HepG2 (cell line): ENCODE measurements around the gene LRP10. TPM values are rescaled to one million over a fixed set of nuclear protein-coding genes. Genes with fewer than 3 reads are reported as not detected.

Experiments
- ATAC-seq: fragments of 200-7000 bp; cut with Tn5 transposase; 3 replicates; pipeline ENCODE4 v1.9.1; 2020; ENCODE audit warnings: mild to moderate bottlenecking, moderate library complexity
- BruUV-seq: library from RNA; stranded (reverse); fragments of 400-500 nt; replicated peaks from 2 replicates; lab custom pipeline; 2021; lab: Mats Ljungman, UMichigan
- CTCF ChIA-PET: fragments of 300-600 bp; formaldehyde crosslinking; extraction: SDS; loops from one replicate; lab custom pipeline; 2021; ENCODE audit warnings: low total read pairs, inconsistent platforms, low intra/inter-chr PET ratio; lab: Yijun Ruan, JAX
- POLR2A ChIA-PET: fragments of 350-600 bp; sonication (Branson Sonifier 250); formaldehyde crosslinking; loops from one replicate; lab custom pipeline; 2020; ENCODE audit warnings: antibody characterized with exemption, inconsistent platforms; lab: Yijun Ruan, JAX
- DNase-seq: peaks from one replicate; pipeline ENCODE4 v3.0.0-alpha.2; 2015; ENCODE audit warnings: low spot score
- FAIRE-seq: peaks from 3 replicates; lab custom pipeline; 2011; peaks lifted over from hg19 to GRCh38; lab: Jason Lieb, UNC
- H2AFZ ChIP-seq: one replicate; pipeline ENCODE4 v1.6.1; 2011; ENCODE audit warnings: low read length, inconsistent platforms
- H3K27ac ChIP-seq: fragments of 300-600 bp; 3 replicates; pipeline ENCODE4 v1.8.0; 2011; ENCODE audit warnings: mixed run types, mild to moderate bottlenecking, mixed read lengths, low read length, inconsistent platforms; ENCODE audit not compliant: insufficient read depth; ENCODE audit errors: extremely low read length
- H3K27me3 ChIP-seq, 2 experiments: fragments of 200-600 bp in 1 of 2; 2 replicates in 1 of 2; 3 replicates in 1 of 2; pipeline versions ENCODE4 v1.6.0 to v1.8.0; 2011; ENCODE audit warnings: low read length in 2 of 2, mild to moderate bottlenecking in 2 of 2, moderate library complexity in 2 of 2, inconsistent platforms in 1 of 2; ENCODE audit not compliant: insufficient read depth in 2 of 2, control insufficient read depth in 1 of 2
- H3K36me3 ChIP-seq, 2 experiments: fragments of 200-600 bp in 1 of 2; replicated peaks in 1 of 2; 2 replicates in 1 of 2; 3 replicates in 1 of 2; pipeline versions ENCODE4 v1.5.1 to v1.8.0; 2011; ENCODE audit warnings: low read length in 2 of 2, inconsistent platforms in 1 of 2; ENCODE audit not compliant: insufficient read depth in 2 of 2, control insufficient read depth in 1 of 2
- H3K4me1 ChIP-seq: 2 replicates; pipeline ENCODE4 v1.5.1; 2012; ENCODE audit warnings: low read length, inconsistent platforms; ENCODE audit not compliant: insufficient read depth
- H3K4me2 ChIP-seq: 2 replicates; pipeline ENCODE4 v1.6.0; 2011; ENCODE audit warnings: low read depth, low read length, inconsistent platforms
- H3K4me3 ChIP-seq, 3 experiments: fragments of 200-600 bp in 1 of 3; sonication (generic), shearing (Covaris generic) in 1 of 3; replicated peaks in 1 of 3; 2 replicates each; pipeline ENCODE4 v1.5.1; 2011 to 2016; ENCODE audit warnings: low read length in 3 of 3, inconsistent platforms in 2 of 3, low read depth in 2 of 3, mild to moderate bottlenecking in 2 of 3, control low read depth in 1 of 3, mixed read lengths in 1 of 3; ENCODE audit not compliant: insufficient read depth in 1 of 3
- H3K79me2 ChIP-seq: one replicate; pipeline ENCODE4 v1.6.1; 2011; ENCODE audit warnings: low read length, inconsistent platforms; ENCODE audit not compliant: insufficient read depth
- H3K9ac ChIP-seq: 2 replicates; pipeline ENCODE4 v1.6.0; 2011; ENCODE audit warnings: mild to moderate bottlenecking, low read depth, low read length, inconsistent platforms; ENCODE audit not compliant: insufficient read depth
- H3K9me3 ChIP-seq: 2 replicates; pipeline ENCODE4 v1.5.1; 2012; ENCODE audit warnings: mild to moderate bottlenecking, low read length
- H4K20me1 ChIP-seq: 2 replicates; pipeline ENCODE4 v1.6.0; 2011; ENCODE audit warnings: inconsistent platforms, mild to moderate bottlenecking, low read length, moderate library complexity; ENCODE audit not compliant: insufficient read depth
- BRD4 ChIP-seq: sonication (generic); formaldehyde crosslinking; IDR thresholded peaks from 2 replicates; pipeline ENCODE4 v1.4.0; 2020; ENCODE audit warnings: missing genetic modification reagents
- CCAR2 ChIP-seq: fragments of 200-400 bp; formaldehyde crosslinking; optimal IDR thresholded peaks from 2 replicates; pipeline ENCODE3; 2018; ENCODE audit warnings: low read depth, mild to moderate bottlenecking, low read length, moderate library complexity
- MATR3 ChIP-seq: sonication (generic); formaldehyde crosslinking; IDR thresholded peaks from 2 replicates; pipeline ENCODE4 v1.4.0; 2020; ENCODE audit warnings: missing genetic modification reagents
- MED8 ChIP-seq: sonication (generic); formaldehyde crosslinking; IDR thresholded peaks from 2 replicates; pipeline ENCODE4 v1.8.1; 2023; ENCODE audit warnings: mild to moderate bottlenecking, missing genetic modification reagents; ENCODE audit not compliant: insufficient replicate concordance
- MTA1 ChIP-seq: sonication (generic); formaldehyde crosslinking; IDR thresholded peaks from 2 replicates; pipeline ENCODE4 v1.4.0; 2020; ENCODE audit warnings: missing genetic modification reagents, mild to moderate bottlenecking, borderline replicate concordance
- MYC ChIP-seq: sonication (generic); formaldehyde crosslinking; IDR thresholded peaks from 2 replicates; pipeline ENCODE4 v1.9.0; 2021; ENCODE audit warnings: missing genetic modification reagents, borderline replicate concordance
- NFAT5 ChIP-seq: sonication (generic); formaldehyde crosslinking; IDR thresholded peaks from 2 replicates; pipeline ENCODE4 v1.4.0; 2020; ENCODE audit warnings: missing genetic modification reagents
- ZNF20 ChIP-seq: sonication (generic); formaldehyde crosslinking; IDR thresholded peaks from 2 replicates; pipeline ENCODE4 v1.4.0; 2020; ENCODE audit warnings: mild to moderate bottlenecking, moderate library complexity, missing genetic modification reagents
- ZNF333 ChIP-seq: sonication (generic); formaldehyde crosslinking; IDR thresholded peaks from 2 replicates; pipeline ENCODE4 v1.4.0; 2020; ENCODE audit warnings: mild to moderate bottlenecking, missing genetic modification reagents, borderline replicate concordance
- ZNF510 ChIP-seq: sonication (generic); formaldehyde crosslinking; IDR thresholded peaks from 2 replicates; pipeline ENCODE4 v1.4.0; 2020; ENCODE audit warnings: low read depth, mild to moderate bottlenecking, missing genetic modification reagents
- ZNF691 ChIP-seq: sonication (generic); formaldehyde crosslinking; IDR thresholded peaks from 2 replicates; pipeline ENCODE4 v1.4.0; 2020; ENCODE audit warnings: missing genetic modification reagents, low read depth, mild to moderate bottlenecking, borderline replicate concordance
- ZNF704 ChIP-seq: sonication (generic); formaldehyde crosslinking; IDR thresholded peaks from 2 replicates; pipeline ENCODE4 v1.8.1; 2023; ENCODE audit warnings: mild to moderate bottlenecking, inconsistent platforms, moderate library complexity, missing genetic modification reagents, borderline replicate concordance
- ZNF768 ChIP-seq: sonication (generic); formaldehyde crosslinking; IDR thresholded peaks from 2 replicates; pipeline ENCODE4 v1.4.0; 2020; ENCODE audit warnings: missing genetic modification reagents
- ZSCAN31 ChIP-seq: sonication (generic); formaldehyde crosslinking; IDR thresholded peaks from 2 replicates; pipeline ENCODE4 v1.5.0; 2020; ENCODE audit warnings: low read depth, mild to moderate bottlenecking, missing genetic modification reagents
- WGBS: methylation state at CpG from one replicate; pipeline ENCODE4 v1.1.6; 2017; ENCODE audit warnings: low lambda C conversion rate; 5-methylcytosine and 5-hydroxymethylcytosine counted together
- in situ Hi-C: cut with HindIII; loops from 2 replicates; pipeline ENCODE4 v1.10.0; 2017; ENCODE audit warnings: low pct_unique_long_range_greater_than_20kb; ENCODE audit not compliant: extremely low pct_ligation_motif_present
- intact Hi-C: fragments of 100-400 bp; cut with micrococcal nuclease; formaldehyde crosslinking; loops from one replicate; pipeline ENCODE4 v1.10.0; 2022; ENCODE audit not compliant: unreplicated experiment
- polyA plus RNA-seq, 8 experiments: library from polyadenylated mRNA; depleted of rRNA in 3 of 8; stranded (reverse) in 7 of 8; unstranded in 1 of 8; fragments of >200 nt; fragmentation: Illumina TruSeq in 4 of 8; extraction: Trizol in 4 of 8; gene quantifications; 2 replicates each; pipeline versions ENCODE4 v1.2.1 to v1.2.3, GENCODE V29; 2011 to 2016; ENCODE audit warnings: low read depth in 4 of 8, missing spikeins in 1 of 8, mixed read lengths in 1 of 8; ENCODE audit not compliant: insufficient read depth in 1 of 8
- total RNA-seq, 5 experiments: library from RNA; depleted of rRNA; stranded (reverse); fragments of >200 nt; fragmentation: Illumina TruSeq; extraction: Trizol; gene quantifications; 2 replicates each; pipeline ENCODE4 v1.2.3, GENCODE V29; 2016; ENCODE audit warnings: low read depth in 1 of 5

The LRP10 gene
- total and polyA plus RNA-seq, 2 of the 13 experiments (the other 11 are each of a cell fraction or from before 2014, with no cell fraction given) = 16.9 to 45.2 TPM

- H2AFZ ChIP-seq = no peak overlapping the region
- ChIA-PET POLR2A (interaction anchor here (0.7 to 3.0 kb wide), 8 partner anchors 12 to 281 kb away, joined by 3 to 16 read pairs (median 4); partner anchors contain the start of genes ABHD4, DAD1, MMP14 and MRPL52), CTCF (interaction anchor here (1.0 to 4.3 kb wide), 5 partner anchors 28 to 292 kb away, joined by 5 to 200 read pairs (median 123); no protein-coding TSS in a partner anchor)
- H3K27me3 ChIP-seq = peaks cover 7 to 45% of the 10 kb centered on the region in 2 experiments; a peak in 4 of 5 replicates
- FAIRE-seq (no peak), ATAC-seq (no peak), DNase-seq (no peak)
- no peak overlapping the region for H3K4me2 ChIP-seq
- H3K4me3 ChIP-seq = no peak overlapping the region
- H3K27ac ChIP-seq = no peak overlapping the region
- H3K79me2 ChIP-seq = no peaks in the 10 kb centered on the region
- intact Hi-C loops = loop anchor here (5.0 kb wide), 1 partner anchor 464 kb away; no protein-coding TSS in a partner anchor
- WGBS = 40% methylated on average over 9 of the region's 9 CpGs
- peaks cover 49% of the 10 kb centered on the region for H3K4me1 ChIP-seq
- in situ Hi-C loops = loop anchor here (10.0 kb wide), 1 partner anchor 76 kb away; no protein-coding TSS in a partner anchor
- no peaks in the 10 kb centered on the region for H4K20me1 ChIP-seq
- H3K9ac ChIP-seq = no peak overlapping the region
- H3K9me3 ChIP-seq = no peaks in the 10 kb centered on the region
- BruUV-seq = no TSS peak
- no peaks in the 10 kb centered on the region for H3K36me3 ChIP-seq
- TF ChIP-seq ZNF333 = peak; percentile 51; the same call in 1 of the 2 replicates
- 0 out of 2 replicates have a peak, but pooled peaks have one; percentile 31 for TF ChIP-seq MYC (CRISPR knock-in tag)
- 0 out of 2 replicates have a peak, but pooled peaks have one; percentile 35 for TF ChIP-seq ZNF691 (CRISPR knock-in tag)
- peak; percentile 58; the same call in 1 of the 2 replicates for TF ChIP-seq ZNF704
- no peak for TF ChIP-seq ZSCAN31 (CRISPR knock-in tag)
- TF ChIP-seq NFAT5 (CRISPR knock-in tag) = 0 out of 2 replicates have a peak, but pooled peaks have one; percentile 39
- peak; percentile 18; the same call in 1 of the 2 replicates for TF ChIP-seq ZNF768 (CRISPR knock-in tag)
- 0 out of 2 replicates have a peak, but pooled peaks have one; percentile 20 for TF ChIP-seq MTA1 (CRISPR knock-in tag)
- TF ChIP-seq ZNF510 = no peak
- 0 out of 2 replicates have a peak, but pooled peaks have one; percentile 34 for TF ChIP-seq BRD4 (CRISPR knock-in tag)
- TF ChIP-seq ZNF20 (CRISPR knock-in tag) = no peak
- peak; percentile 22 for TF ChIP-seq MED8 (CRISPR knock-in tag)
- TF ChIP-seq MATR3 (CRISPR knock-in tag) = 0 out of 2 replicates have a peak, but pooled peaks have one; percentile 49
- no peak for TF ChIP-seq CCAR2
Measured at GRCh38 chr14:22850944-22851764, 20.4 kb upstream of the LRP10 start.
